PC-3 (cell line): ENCODE results near the gene P4HB.

Experiments used
- CTCF ChIP-seq: fragments of 300-600 bp; sonication (generic); conservative IDR thresholded peaks from 2 replicates; pipeline ENCODE4 v1.5.1; 2017; ENCODE audit warnings: antibody characterized with exemption, low read depth, mild to moderate bottlenecking, low read length
- EZH2 ChIP-seq: fragments of 300-600 bp; sonication (generic); IDR thresholded peaks from one replicate; pipeline ENCODE4 v1.6.1; 2017; ENCODE audit warnings: antibody characterized with exemption, mild to moderate bottlenecking, low read length; ENCODE audit not compliant: unreplicated experiment

GRCh38 chr17:81824595-81824994, 35.7 kb downstream of the P4HB start:
- TF ChIP-seq EZH2: no peak
- TF ChIP-seq CTCF: no peak
